Measurements from ENCODE around the gene GRID1. TPM values are rescaled to one million over a fixed set of nuclear protein-coding genes. Genes with fewer than 3 reads are reported as not detected.

GRID1 gene
- total and polyA plus RNA-seq, 10 of the 15 experiments (the other 5 are each of a cell fraction or from before 2014, with no cell fraction given): 0.04 to 0.62 (median 0.08) TPM; not detected in 5

DNA sequence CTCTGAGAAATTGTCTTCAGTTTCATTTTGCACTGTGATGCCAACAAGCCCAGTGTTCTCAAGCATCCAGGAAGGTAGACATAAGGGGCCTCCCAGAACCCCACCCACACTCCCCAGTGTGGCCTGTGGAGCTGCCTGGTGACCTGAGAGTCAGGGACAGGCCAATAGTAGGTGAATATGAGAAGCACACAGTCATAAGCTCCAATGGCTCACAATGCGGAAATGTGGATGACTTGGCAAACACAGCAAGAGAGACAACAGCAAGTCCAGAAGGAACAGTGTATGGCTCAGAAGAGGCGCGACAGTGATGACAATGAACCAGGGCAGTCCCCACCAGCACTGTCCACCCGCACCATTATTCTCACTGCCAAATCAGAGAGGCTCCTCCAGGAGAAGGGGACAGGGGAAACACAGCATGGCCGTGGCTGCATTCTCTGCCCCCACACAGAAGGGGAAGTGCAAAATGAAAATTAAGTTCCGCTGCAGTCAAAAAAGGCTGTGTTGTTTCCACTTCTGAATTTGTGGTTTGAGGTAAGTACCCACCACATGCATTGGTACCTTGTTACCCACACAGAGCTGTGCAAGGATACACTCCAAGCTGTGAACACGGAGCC lies 419.8 kb downstream of the GRID1 start:
- peaks cover 16% of the 10 kb centered on the region for H3K4me1 ChIP-seq (ENCODE audit: control insufficient read depth, insufficient read depth, low read length)
- intact Hi-C loops (cut with micrococcal nuclease; ENCODE audit: unreplicated experiment): no loop called here
- CTCF ChIA-PET: no interaction called here
- H3K4me3 ChIP-seq: peak overlapping the region; percentile 27; the same call in 1 of the 2 replicates
- H3K9ac ChIP-seq (ENCODE audit: control insufficient read depth, insufficient read depth, low read length): peak overlapping the region; percentile 49
- peak; percentile 87 for DNase-seq (ENCODE audit: low read depth, low spot score)
- peak; percentile 95 for ATAC-seq
- H3K9me3 ChIP-seq (replicated peaks; ENCODE audit: control insufficient read depth, insufficient read depth, low read length): no peaks in the 10 kb centered on the region
- under 1% methylated on average over 7 of the region's 7 CpGs for WGBS (ENCODE audit: insufficient coverage, insufficient replicate concordance, low lambda C conversion rate, missing lambda C conversion rate)
- no peaks in the 10 kb centered on the region for H3K36me3 ChIP-seq (ENCODE audit: control insufficient read depth in 2 of 2, insufficient read depth in 2 of 2, low read length in 1 of 2)
- no peaks in the 10 kb centered on the region for H3K79me2 ChIP-seq (ENCODE audit: control insufficient read depth, insufficient read depth, low read length)
- POLR2A ChIA-PET: no interaction called here
- RAD21 ChIA-PET (ENCODE audit: unreplicated experiment): interaction anchor here (0.8 kb wide), 1 partner anchor 17 kb away, joined by 3 read pairs; no protein-coding TSS in a partner anchor
- peak overlapping the region; percentile 83 for H2AFZ ChIP-seq (ENCODE audit: control insufficient read depth, low read depth, low read length)
- no peaks in the 10 kb centered on the region for H3K27me3 ChIP-seq (replicated peaks in 1 of 2; ENCODE audit: control insufficient read depth in 2 of 2, insufficient read depth in 2 of 2, low read length in 1 of 2)
- FAIRE-seq: peak; percentile 96
- H4K20me1 ChIP-seq (ENCODE audit: control insufficient read depth, insufficient read depth): no peaks in the 10 kb centered on the region
- peak overlapping the region; percentile 66 for H3K27ac ChIP-seq (ENCODE audit: control insufficient read depth, insufficient read depth)
- SMC1A ChIA-PET (ENCODE audit: uncharacterized antibody, unreplicated experiment): interaction anchor here (0.5 to 1.5 kb wide), 3 partner anchors 9 to 301 kb away, joined by 3 to 5 read pairs (median 4); no protein-coding TSS in a partner anchor
- BruUV-seq (replicated peaks): no TSS peak
- H3K4me2 ChIP-seq (ENCODE audit: control insufficient read depth, insufficient read depth): peak overlapping the region; percentile 92
- in situ Hi-C loops (cut with MboI): no loop called here
- TF ChIP-seq BMI1 (IDR thresholded peaks at IDR 0.05; ENCODE audit: borderline replicate concordance) (no peak), ESRRA (IDR thresholded peaks at IDR 0.05; ENCODE audit: low read length) (no peak), ZBED1 (IDR thresholded peaks at IDR 0.05; ENCODE audit: borderline replicate concordance) (no peak), ZNF384 (IDR thresholded peaks at IDR 0.05; ENCODE audit: borderline replicate concordance, low read depth, low read length) (no peak), DPF2 (IDR thresholded peaks at IDR 0.05) (peak; percentile 90), ZSCAN29 (IDR thresholded peaks at IDR 0.05) (no peak), STAT3 (IDR thresholded peaks at IDR 0.05; ENCODE audit: low read depth, low read length) (no peak), ATF7 (IDR thresholded peaks at IDR 0.05; ENCODE audit: low read depth) (peak; percentile 43), RELA (IDR thresholded peaks at IDR 0.05; ENCODE audit: borderline replicate concordance, partially characterized antibody) (no peak), RCOR1 (conservative IDR thresholded peaks at IDR 0.05; ENCODE audit: low read depth, low read length) (peak; percentile 65; the same call in 1 of the 2 replicates), SP1 (IDR thresholded peaks at IDR 0.05; ENCODE audit: low read depth, low read length) (peak; percentile 26), MTA2 (IDR thresholded peaks at IDR 0.05; ENCODE audit: low read depth) (peak; percentile 77), ASH2L (IDR thresholded peaks at IDR 0.05; ENCODE audit: borderline replicate concordance, low read depth) (no peak), MXI1 (IDR thresholded peaks at IDR 0.05; ENCODE audit: low read depth, low read length) (no peak), TBL1XR1 (IDR thresholded peaks at IDR 0.05; ENCODE audit: low read depth, low read length) (peak; percentile 66), MEF2B (IDR thresholded peaks at IDR 0.05; ENCODE audit: partially characterized antibody, poor library complexity, severe bottlenecking) (peak; percentile 61)
- TF ChIP-seq, protein P1, sequence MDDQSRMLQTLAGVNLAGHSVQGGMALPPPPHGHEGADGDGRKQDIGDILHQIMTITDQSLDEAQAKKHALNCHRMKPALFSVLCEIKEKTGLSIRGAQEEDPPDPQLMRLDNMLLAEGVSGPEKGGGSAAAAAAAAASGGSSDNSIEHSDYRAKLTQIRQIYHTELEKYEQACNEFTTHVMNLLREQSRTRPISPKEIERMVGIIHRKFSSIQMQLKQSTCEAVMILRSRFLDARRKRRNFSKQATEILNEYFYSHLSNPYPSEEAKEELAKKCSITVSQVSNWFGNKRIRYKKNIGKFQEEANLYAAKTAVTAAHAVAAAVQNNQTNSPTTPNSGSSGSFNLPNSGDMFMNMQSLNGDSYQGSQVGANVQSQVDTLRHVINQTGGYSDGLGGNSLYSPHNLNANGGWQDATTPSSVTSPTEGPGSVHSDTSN (IDR thresholded peaks at IDR 0.05; ENCODE audit: insufficient replicate concordance, low read depth, low read length): no peak
- TF ChIP-seq, protein P2, sequence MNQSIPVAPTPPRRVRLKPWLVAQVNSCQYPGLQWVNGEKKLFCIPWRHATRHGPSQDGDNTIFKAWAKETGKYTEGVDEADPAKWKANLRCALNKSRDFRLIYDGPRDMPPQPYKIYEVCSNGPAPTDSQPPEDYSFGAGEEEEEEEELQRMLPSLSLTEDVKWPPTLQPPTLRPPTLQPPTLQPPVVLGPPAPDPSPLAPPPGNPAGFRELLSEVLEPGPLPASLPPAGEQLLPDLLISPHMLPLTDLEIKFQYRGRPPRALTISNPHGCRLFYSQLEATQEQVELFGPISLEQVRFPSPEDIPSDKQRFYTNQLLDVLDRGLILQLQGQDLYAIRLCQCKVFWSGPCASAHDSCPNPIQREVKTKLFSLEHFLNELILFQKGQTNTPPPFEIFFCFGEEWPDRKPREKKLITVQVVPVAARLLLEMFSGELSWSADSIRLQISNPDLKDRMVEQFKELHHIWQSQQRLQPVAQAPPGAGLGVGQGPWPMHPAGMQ (IDR thresholded peaks at IDR 0.05; ENCODE audit: borderline replicate concordance): no peak
- TF ChIP-seq, protein P3, sequence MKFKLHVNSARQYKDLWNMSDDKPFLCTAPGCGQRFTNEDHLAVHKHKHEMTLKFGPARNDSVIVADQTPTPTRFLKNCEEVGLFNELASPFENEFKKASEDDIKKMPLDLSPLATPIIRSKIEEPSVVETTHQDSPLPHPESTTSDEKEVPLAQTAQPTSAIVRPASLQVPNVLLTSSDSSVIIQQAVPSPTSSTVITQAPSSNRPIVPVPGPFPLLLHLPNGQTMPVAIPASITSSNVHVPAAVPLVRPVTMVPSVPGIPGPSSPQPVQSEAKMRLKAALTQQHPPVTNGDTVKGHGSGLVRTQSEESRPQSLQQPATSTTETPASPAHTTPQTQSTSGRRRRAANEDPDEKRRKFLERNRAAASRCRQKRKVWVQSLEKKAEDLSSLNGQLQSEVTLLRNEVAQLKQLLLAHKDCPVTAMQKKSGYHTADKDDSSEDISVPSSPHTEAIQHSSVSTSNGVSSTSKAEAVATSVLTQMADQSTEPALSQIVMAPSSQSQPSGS (IDR thresholded peaks at IDR 0.05; ENCODE audit: low read length): peak; percentile 58; the same call in 1 of the 2 replicates
- TF ChIP-seq, protein P4, sequence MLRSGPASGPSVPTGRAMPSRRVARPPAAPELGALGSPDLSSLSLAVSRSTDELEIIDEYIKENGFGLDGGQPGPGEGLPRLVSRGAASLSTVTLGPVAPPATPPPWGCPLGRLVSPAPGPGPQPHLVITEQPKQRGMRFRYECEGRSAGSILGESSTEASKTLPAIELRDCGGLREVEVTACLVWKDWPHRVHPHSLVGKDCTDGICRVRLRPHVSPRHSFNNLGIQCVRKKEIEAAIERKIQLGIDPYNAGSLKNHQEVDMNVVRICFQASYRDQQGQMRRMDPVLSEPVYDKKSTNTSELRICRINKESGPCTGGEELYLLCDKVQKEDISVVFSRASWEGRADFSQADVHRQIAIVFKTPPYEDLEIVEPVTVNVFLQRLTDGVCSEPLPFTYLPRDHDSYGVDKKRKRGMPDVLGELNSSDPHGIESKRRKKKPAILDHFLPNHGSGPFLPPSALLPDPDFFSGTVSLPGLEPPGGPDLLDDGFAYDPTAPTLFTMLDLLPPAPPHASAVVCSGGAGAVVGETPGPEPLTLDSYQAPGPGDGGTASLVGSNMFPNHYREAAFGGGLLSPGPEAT (IDR thresholded peaks at IDR 0.05; ENCODE audit: low read depth): peak; percentile 84
